Measurements from ENCODE around the gene SAXO1.
"Not testable (repeated sequence)": the region's sequence is repeated elsewhere in the genome, so short reads cannot be mapped to it uniquely, and the experiment has no call there.

The SAXO1 gene, protein sequence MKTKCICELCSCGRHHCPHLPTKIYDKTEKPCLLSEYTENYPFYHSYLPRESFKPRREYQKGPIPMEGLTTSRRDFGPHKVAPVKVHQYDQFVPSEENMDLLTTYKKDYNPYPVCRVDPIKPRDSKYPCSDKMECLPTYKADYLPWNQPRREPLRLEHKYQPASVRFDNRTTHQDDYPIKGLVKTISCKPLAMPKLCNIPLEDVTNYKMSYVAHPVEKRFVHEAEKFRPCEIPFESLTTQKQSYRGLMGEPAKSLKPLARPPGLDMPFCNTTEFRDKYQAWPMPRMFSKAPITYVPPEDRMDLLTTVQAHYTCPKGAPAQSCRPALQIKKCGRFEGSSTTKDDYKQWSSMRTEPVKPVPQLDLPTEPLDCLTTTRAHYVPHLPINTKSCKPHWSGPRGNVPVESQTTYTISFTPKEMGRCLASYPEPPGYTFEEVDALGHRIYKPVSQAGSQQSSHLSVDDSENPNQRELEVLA

DNA sequence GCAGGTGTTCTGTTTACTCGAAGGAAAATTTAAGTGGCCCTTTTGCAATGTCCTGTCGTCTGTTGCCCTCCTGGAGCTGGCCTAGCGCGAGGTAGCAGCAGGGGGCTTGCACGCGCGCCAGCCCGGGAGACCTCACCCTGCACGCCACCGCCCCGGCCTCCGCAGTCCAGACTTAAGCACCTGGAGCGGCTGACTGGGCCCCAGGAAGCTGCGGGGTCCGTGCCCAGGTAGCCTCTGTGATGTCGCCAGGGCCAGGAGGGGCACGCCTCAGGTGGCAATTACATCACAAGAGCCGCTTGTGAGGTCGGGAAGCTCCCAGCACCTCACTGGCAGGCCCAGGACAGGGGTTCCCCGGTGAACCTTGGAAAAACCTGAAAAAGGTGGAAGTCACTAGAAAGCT lies at the start of gene SAXO1:
SAXO1 (minus strand) TSS at position 195 of the 400 bp plus-strand sequence. CDS start 301 bp downstream, outside the sequence.
- DNase-seq = no peak

- no peak for DNase-seq
Observed at GRCh38 chr9:19074836-19075235, 41.8 kb upstream of the SAXO1 start.

DNA sequence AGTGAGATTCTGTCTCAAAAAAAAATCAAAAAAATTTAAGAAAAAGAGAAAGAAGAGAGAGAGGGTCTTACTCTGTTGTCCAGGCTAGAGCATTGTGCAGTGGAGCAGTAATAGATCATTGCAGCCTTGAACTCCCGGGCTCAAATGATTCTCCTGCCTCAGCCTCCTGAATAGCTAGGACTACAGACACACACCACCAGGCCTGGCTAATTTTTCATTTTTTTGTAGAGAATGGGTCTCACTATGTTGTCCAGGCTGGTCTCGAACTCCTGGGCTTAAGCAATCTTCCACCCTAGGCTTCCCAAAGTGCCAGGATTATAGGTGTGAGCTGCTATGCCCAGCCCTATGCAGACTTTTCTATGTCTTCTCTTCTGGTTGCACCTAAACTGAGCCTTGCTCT lies 41.2 kb upstream of the SAXO1 start:
- no peak for DNase-seq

DNA sequence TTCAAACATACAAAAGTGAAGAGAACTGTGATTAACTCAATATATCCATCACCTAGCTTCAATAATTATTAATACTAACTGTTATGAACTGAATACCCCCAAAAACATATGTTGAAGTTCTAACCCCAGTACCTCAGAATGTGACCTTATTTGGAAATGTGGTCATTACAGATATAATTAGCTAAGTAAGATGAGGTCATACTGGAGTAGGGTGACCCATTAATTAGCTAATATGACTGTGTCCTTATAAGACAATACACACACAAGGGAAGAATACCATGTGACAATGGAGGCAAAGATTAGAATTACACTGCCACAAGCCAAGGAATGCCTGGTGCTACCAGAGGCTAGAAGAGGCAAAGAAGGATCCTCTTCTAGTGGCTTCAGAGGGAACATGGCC lies 24.0 kb upstream of the SAXO1 start:
- DNase-seq = no peak

GRCh38 chr9:19050637-19051591 lies 17.9 kb upstream of the SAXO1 start:
- DNase-seq = no peak

- DNase-seq = peak; percentile 74
Observed at GRCh38 chr9:19049917-19050636, 17.1 kb upstream of the SAXO1 start.

- DNase-seq = peak; percentile 99
Observed at GRCh38 chr9:19048966-19049916, 16.2 kb upstream of the SAXO1 start, which contains the start of gene RRAGA. Gene RRAGA, plus strand, starts transcription at chr9:19049427. Its CDS starts 233 bp downstream, at chr9:19049660.

- DNase-seq = no peak
Observed at GRCh38 chr9:19036611-19037010, 3.6 kb upstream of the SAXO1 start.

DNA sequence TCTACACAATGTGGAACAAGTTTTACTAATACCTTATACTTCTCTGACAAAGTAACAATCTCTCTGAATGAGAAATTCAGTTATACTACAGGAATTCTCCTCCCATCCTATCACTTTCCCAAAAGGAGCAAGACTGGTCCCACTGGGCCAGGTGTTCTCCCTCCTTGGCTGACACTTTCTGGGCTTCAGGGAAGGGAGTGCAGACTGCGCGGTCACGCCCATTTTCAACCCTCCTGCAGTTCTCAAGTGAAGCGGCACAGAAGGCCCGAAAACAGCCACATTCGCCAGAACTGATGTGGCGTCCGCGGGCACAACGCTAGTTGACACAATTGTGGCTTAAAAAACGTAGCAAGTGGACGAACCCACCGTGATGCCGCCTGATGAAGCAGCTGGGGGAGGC lies 603 bp downstream of the SAXO1 start:
- DNase-seq = no peak

DNA sequence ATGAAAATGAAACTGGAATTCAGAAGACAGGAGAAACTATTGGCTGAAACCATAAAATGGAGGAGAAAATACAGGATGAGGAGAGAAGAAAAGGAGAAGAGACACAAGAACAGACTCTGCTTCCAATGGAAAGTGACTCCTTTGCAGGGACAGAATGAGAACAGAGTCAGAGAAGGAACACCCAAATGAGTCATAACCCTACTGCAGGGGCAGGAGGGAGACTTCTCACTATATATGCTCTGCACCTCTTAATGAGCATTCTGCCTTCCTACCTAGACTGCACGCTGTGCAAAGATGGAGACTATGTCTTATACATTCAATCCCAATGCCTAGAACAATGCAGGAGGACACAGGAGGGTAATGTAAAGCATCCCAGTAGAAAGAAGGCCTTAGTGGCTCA lies 2.1 kb downstream of the SAXO1 start:
- DNase-seq = no peak

GRCh38 chr9:19028835-19029451 lies 4.1 kb downstream of the SAXO1 start:
- DNase-seq = peak; percentile 82

DNA sequence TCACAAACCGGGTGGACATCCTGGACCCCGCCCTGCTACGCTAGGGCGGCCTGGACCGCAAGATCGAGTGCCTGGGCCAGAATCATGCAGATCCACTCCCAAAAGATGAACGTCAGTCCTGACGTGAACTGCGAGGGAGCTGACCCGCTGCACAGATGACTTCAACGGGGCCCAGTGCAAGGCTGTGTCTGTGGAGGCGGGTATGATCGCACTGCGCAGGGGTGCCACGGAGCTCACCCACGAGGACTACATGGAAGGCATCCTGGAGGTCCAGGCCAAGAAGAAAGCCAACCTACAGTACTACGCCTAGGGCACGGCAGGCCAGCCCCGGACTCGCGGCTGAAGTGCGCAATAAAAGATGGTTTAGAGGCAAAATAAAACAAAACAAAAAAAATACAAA lies 5.2 kb downstream of the SAXO1 start:
- DNase-seq = no peak

GRCh38 chr9:19026375-19026774 lies 6.6 kb downstream of the SAXO1 start:
- DNase-seq = no peak

DNA sequence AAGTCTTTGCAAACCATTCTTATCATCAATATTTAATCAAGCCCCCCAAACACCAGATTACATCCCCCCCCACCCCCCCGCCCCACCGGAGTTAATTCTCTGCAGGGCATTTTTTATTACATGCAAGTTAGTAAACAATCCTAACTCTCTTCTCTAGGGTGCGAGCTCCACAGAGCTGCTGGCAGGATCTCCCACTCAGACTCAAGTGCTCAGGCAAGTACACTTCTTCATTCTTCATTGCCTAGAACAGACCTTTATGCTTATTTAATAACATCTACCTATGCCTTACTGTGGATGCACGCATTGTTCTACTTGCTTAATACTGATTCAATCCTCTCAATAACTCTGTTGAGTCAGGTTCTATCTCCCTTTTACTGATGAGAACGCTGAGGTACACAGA lies 9.9 kb downstream of the SAXO1 start:
- no peak for DNase-seq

- DNase-seq = no peak
Observed at GRCh38 chr9:19022206-19022605, 10.8 kb downstream of the SAXO1 start.

GRCh38 chr9:19021649-19022048 lies 11.4 kb downstream of the SAXO1 start:
- DNase-seq = not testable (repeated sequence)

- no peak for DNase-seq
Observed at GRCh38 chr9:19020886-19021455, 12.0 kb downstream of the SAXO1 start.

DNA sequence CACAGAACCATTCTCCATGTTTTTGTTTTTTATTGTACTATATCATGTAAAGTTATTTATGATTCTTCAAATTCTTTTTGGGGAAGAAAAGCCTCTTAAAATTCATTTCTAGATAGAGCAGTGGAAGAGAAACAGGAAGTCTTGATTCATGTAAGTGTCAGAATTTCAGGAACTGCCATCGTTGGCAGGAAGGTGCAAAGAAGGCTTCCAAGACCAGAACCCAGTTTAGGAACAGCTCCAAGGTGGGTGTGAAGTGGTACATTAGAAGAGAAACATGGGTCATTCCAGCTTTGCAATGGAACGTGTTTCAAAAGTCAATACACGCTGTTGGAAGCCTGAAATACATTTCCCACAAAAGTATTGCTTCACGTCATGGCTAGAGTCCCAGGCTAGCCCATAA lies 14.8 kb downstream of the SAXO1 start:
- no peak for DNase-seq

GRCh38 chr9:19009391-19009965 lies 23.5 kb downstream of the SAXO1 start:
- DNase-seq = no peak

DNA sequence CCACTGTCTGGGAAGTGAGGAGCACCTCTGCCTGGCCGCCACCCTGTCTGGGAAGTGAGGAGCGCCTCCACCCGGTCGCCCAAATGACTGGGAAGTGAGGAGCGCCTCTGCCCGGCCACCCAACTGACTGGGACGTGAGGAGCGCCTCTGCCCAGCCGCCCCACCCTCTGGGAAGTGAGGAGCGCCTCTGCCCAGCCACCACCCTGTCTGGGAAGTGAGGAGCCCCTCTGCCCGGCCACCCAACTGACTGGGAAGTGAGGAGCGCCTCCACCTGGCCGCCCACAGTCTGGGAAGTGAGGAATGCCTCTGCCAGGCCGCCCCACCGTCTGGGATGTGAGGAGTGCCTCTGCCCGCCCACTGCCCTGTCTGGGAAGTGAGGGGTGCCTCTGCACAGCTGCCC lies 32.9 kb downstream of the SAXO1 start:
- DNase-seq = no peak

Measured in NCI-H1092 treated with DMSO at 0.1 percent for 48 hours (cell line).